Tibial artery (tissue), 4 donors: ENCODE results near the gene BOLA1.
A peak's percentile ranks its signal among the peaks of the same experiment; 100 is the strongest.

Experiments
- DNase-seq, 2 donors: peaks; one replicate each; pipeline ENCODE4 v3.0.0-alpha.2; 2019
- H3K27ac ChIP-seq, 2 donors: fragments of 200-600 bp; sonication (generic) in 1 of 2; 1 replicate in 1 of 2; 2 replicates in 1 of 2; pipeline ENCODE4 v1.5.1; 2018 to 2019; ENCODE audit warnings: mild to moderate bottlenecking in 1 of 2
- H3K27me3 ChIP-seq, 2 donors: fragments of 200-600 bp; sonication (generic) in 1 of 2; one replicate each; pipeline versions ENCODE4 v1.5.1 to v1.6.0; 2016 to 2019
- H3K36me3 ChIP-seq, 3 donors: fragments of 200-600 bp; sonication (generic) in 2 of 3; one replicate each; pipeline ENCODE4 v1.5.1; 2016 to 2019; ENCODE audit warnings: mild to moderate bottlenecking in 2 of 3
- H3K4me1 ChIP-seq, 4 donors: fragments of 200-600 bp; sonication (generic) in 2 of 4; 1 replicate in 3 of 4; 2 replicates in 1 of 4; pipeline ENCODE4 v1.5.1; 2016 to 2019
- H3K4me3 ChIP-seq, 2 donors: fragments of 200-600 bp; sonication (generic) in 1 of 2; 1 replicate in 1 of 2; 2 replicates in 1 of 2; pipeline ENCODE4 v1.5.1; 2018 to 2019; ENCODE audit warnings: mild to moderate bottlenecking in 2 of 2
- H3K9me3 ChIP-seq, 3 donors: fragments of 200-600 bp; sonication (generic) in 1 of 3; one replicate each; pipeline ENCODE4 v1.5.1; 2016 to 2019
- intact Hi-C: fragments of 100-400 bp; cut with DNase I; formaldehyde crosslinking; loops from one replicate; pipeline ENCODE4 v1.15.0; 2023; ENCODE audit warnings: low total_unique reads
- TF ChIP-seq, protein P1 (sequence below), 2 experiments: fragments of 200-600 bp in 1 of 2; fragments of 450-650 bp in 1 of 2; IDR thresholded peaks; one replicate each; pipeline ENCODE4 v1.5.1; 2017 to 2019; ENCODE audit warnings: antibody characterized with exemption in 2 of 2, mild to moderate bottlenecking in 1 of 2, moderate library complexity in 1 of 2

Gene BOLA1

GRCh38 chr1:149928401-149928724 is 29.0 kb downstream of the BOLA1 start:
- peaks cover 0 to 40% (median 24%) of the 10 kb centered on the region in 4 donors for H3K4me1 ChIP-seq
- no peak for DNase-seq
- peak overlapping the region; percentile 84 to 88 for H3K4me3 ChIP-seq
- peak overlapping the region; percentile 88 to 89 for H3K27ac ChIP-seq
- peaks cover 42 to 75% (median 62%) of the 10 kb centered on the region in 3 donors for H3K36me3 ChIP-seq
- intact Hi-C loops, result loop anchor here (5.0 kb wide), 1 partner anchor 36 kb away; no protein-coding TSS in a partner anchor
- no peaks in the 10 kb centered on the region for H3K9me3 ChIP-seq
- no peaks in the 10 kb centered on the region for H3K27me3 ChIP-seq
- TF ChIP-seq, protein P1, sequence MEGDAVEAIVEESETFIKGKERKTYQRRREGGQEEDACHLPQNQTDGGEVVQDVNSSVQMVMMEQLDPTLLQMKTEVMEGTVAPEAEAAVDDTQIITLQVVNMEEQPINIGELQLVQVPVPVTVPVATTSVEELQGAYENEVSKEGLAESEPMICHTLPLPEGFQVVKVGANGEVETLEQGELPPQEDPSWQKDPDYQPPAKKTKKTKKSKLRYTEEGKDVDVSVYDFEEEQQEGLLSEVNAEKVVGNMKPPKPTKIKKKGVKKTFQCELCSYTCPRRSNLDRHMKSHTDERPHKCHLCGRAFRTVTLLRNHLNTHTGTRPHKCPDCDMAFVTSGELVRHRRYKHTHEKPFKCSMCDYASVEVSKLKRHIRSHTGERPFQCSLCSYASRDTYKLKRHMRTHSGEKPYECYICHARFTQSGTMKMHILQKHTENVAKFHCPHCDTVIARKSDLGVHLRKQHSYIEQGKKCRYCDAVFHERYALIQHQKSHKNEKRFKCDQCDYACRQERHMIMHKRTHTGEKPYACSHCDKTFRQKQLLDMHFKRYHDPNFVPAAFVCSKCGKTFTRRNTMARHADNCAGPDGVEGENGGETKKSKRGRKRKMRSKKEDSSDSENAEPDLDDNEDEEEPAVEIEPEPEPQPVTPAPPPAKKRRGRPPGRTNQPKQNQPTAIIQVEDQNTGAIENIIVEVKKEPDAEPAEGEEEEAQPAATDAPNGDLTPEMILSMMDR (IDR thresholded peaks at IDR 0.05), result no peak

DNA sequence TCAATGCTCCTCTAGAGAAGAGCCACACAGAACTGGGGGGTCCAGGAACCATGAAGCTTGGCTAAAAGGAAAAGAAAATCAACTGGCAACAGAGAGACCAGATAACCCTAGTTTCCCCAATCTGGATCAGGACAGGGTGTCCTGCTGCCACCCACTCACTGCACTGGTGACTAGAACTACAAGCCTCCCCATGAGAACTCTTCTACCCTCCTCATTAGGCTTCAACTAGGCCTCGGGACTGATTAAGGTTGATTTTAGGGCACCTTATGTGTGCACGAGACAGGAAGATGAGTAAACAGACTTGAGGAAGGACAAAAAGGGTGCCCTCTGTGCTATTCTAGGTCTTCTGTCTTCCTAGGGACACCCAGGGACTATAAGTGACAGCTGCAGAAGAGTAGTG is 30.5 kb downstream of the BOLA1 start:
- TF ChIP-seq, protein P1 (IDR thresholded peaks at IDR 0.05), result no peak
- Histone ChIP-seq H3K4me1 (peaks cover 0 to 38% (median 28%) of the 10 kb centered on the region in 4 donors), H3K4me3 (no peak overlapping the region), H3K27ac (peak overlapping the region; percentile 88 to 89), H3K9me3 (no peaks in the 10 kb centered on the region), H3K27me3 (no peaks in the 10 kb centered on the region), H3K36me3 (peaks cover 27 to 70% (median 54%) of the 10 kb centered on the region in 3 donors)
- DNase-seq, result no peak
- intact Hi-C loops, result loop anchor here (5.0 kb wide), 1 partner anchor 38 kb away; no protein-coding TSS in a partner anchor

DNA sequence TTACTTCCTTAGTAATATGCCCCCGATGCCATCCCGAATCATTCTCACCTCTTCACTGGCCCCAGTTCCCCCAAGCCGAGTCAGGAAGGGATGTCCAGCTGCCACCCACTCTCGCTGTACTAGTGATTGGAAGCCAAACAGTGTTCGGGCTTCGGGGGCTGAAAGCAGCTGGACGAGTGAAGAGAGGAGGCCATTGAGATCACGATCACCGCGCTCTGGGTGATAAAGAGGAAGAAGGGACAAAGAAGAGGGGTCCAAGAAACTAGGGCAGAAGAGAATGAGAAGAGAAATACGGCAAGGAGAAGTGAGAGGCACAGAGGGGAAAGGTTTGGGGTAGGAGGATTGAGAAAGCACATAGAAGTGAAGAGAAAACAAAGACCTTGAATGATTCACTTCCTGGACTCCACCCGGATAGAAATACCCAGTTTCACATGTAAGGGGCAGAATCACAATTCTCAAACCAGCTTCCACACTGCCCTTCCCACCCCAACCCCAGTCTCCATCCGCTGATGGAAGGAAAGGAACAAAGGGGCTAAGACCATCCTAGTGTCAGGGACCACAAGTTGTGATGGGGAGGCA is 31.9 kb downstream of the BOLA1 start:
- H3K4me1 ChIP-seq, result peaks cover 0 to 36% (median 25%) of the 10 kb centered on the region in 4 donors
- no peak overlapping the region for H3K4me3 ChIP-seq
- H3K27me3 ChIP-seq, result no peaks in the 10 kb centered on the region
- H3K36me3 ChIP-seq, result peaks cover 13 to 55% (median 39%) of the 10 kb centered on the region in 3 donors
- no peak overlapping the region for H3K27ac ChIP-seq
- H3K9me3 ChIP-seq, result no peaks in the 10 kb centered on the region
- no peak for DNase-seq
- intact Hi-C loops, result no loop called here
- TF ChIP-seq, protein P1 (IDR thresholded peaks at IDR 0.05), result no peak

DNA sequence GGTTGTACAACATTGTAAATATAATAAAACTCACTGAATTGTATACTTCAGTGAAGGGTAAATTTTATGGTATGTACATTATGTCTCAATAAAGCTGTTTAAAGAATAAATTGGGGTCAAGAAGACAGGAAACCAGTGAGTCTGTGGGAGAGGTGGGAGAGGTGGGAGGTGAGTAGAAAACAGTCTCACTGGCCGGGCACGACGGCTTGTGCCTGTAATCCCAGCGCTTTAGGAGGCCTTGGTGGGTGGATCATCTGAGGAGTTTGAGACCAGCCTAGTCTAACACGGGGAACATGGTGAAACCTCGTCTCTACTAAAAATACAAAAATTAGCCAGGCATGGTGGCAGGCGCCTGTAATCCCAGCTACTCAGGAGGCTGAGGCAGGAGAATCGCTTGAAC is 33.1 kb downstream of the BOLA1 start:
- no peak overlapping the region for H3K4me3 ChIP-seq
- DNase-seq, result no peak
- intact Hi-C loops, result no loop called here
- H3K9me3 ChIP-seq, result no peaks in the 10 kb centered on the region
- TF ChIP-seq, protein P1 (IDR thresholded peaks at IDR 0.05), result no peak
- no peaks in the 10 kb centered on the region for H3K27me3 ChIP-seq
- H3K36me3 ChIP-seq, result peaks cover 9 to 51% (median 34%) of the 10 kb centered on the region in 3 donors
- no peak overlapping the region for H3K27ac ChIP-seq
- peaks cover 0 to 33% (median 21%) of the 10 kb centered on the region in 4 donors for H3K4me1 ChIP-seq

DNA sequence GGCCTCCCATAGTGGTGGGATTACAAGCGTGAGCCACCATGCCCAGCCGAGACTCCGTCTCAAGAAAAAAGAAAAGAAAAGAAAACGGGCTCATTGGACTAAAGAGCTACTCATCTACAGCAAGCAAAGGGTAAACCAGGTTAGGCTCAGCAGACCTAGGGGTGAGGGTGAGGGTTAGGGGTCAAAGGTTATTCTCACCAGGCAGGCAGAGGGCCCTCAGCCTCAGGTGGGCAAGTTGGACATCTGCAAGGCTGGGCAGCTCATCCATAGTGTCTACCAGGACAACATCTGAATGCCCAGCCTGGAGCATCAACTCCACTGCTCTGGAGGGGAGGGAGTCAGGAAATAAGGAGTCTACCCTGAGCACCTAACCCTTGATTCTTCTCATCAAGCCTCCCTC is 33.8 kb downstream of the BOLA1 start:
- H3K27ac ChIP-seq, result peak overlapping the region in 1 of 2 donors; percentile 9
- no peak overlapping the region for H3K4me3 ChIP-seq
- no peaks in the 10 kb centered on the region for H3K27me3 ChIP-seq
- TF ChIP-seq, protein P1 (IDR thresholded peaks at IDR 0.05), result no peak
- no peaks in the 10 kb centered on the region for H3K9me3 ChIP-seq
- intact Hi-C loops, result no loop called here
- H3K4me1 ChIP-seq, result peaks cover 0 to 39% (median 29%) of the 10 kb centered on the region in 4 donors
- no peak for DNase-seq
- H3K36me3 ChIP-seq, result peaks cover 9 to 51% (median 34%) of the 10 kb centered on the region in 3 donors
